Nasal cavity respiratory epithelium epithelial cell of viscerocranial mucosa (primary cell): ENCODE results near the gene TNXB. TPM values are rescaled to one million over a fixed set of nuclear protein-coding genes. Genes with fewer than 3 reads are reported as not detected.

ENCODE experiments used
- total RNA-seq: library from RNA; depleted of rRNA; stranded (reverse); fragments of >200 nt; gene quantifications from 2 replicates; pipeline ENCODE4 v1.2.3, GENCODE V29; 2014

TNXB gene, protein sequence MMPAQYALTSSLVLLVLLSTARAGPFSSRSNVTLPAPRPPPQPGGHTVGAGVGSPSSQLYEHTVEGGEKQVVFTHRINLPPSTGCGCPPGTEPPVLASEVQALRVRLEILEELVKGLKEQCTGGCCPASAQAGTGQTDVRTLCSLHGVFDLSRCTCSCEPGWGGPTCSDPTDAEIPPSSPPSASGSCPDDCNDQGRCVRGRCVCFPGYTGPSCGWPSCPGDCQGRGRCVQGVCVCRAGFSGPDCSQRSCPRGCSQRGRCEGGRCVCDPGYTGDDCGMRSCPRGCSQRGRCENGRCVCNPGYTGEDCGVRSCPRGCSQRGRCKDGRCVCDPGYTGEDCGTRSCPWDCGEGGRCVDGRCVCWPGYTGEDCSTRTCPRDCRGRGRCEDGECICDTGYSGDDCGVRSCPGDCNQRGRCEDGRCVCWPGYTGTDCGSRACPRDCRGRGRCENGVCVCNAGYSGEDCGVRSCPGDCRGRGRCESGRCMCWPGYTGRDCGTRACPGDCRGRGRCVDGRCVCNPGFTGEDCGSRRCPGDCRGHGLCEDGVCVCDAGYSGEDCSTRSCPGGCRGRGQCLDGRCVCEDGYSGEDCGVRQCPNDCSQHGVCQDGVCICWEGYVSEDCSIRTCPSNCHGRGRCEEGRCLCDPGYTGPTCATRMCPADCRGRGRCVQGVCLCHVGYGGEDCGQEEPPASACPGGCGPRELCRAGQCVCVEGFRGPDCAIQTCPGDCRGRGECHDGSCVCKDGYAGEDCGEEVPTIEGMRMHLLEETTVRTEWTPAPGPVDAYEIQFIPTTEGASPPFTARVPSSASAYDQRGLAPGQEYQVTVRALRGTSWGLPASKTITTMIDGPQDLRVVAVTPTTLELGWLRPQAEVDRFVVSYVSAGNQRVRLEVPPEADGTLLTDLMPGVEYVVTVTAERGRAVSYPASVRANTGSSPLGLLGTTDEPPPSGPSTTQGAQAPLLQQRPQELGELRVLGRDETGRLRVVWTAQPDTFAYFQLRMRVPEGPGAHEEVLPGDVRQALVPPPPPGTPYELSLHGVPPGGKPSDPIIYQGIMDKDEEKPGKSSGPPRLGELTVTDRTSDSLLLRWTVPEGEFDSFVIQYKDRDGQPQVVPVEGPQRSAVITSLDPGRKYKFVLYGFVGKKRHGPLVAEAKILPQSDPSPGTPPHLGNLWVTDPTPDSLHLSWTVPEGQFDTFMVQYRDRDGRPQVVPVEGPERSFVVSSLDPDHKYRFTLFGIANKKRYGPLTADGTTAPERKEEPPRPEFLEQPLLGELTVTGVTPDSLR (N-terminal part only)
- total RNA-seq: 1.0 and 2.1 TPM in 2 replicates

DNA sequence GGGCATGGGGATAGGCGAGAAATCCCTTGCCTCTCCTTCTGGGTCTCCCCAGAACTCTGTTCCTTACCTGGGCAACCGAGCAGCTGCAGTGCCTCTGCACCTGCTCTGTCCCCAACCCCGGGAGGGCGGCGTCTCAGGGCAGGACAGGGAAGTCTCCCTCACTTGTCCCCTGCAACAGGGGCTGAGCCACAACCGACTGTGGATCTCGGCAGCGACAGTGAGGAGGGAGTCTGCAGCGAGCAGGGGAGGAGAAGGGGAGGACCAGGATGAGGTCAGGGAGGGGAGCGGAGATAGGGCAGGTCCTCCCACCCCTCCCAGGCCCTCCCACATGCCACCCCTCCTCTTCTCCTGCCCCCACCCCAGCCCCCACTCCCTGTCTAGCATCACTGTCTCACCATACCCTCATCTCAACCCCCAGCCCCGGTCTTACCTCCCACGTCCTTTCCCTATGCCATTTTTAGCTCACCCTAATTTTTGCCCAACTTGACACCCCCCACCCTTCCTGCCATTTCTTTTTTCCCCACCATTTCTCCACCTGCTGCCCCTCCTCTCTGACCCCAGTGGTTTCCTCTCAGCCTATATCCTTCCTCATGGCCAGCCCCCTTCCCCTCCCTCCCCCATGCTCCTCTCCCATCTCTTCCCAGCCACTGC, at the start of gene TNXB:
Gene TNXB (minus strand): TSS at position 225 of the 651 bp plus-strand sequence. CDS start 11,140 bp downstream, outside the sequence.

DNA sequence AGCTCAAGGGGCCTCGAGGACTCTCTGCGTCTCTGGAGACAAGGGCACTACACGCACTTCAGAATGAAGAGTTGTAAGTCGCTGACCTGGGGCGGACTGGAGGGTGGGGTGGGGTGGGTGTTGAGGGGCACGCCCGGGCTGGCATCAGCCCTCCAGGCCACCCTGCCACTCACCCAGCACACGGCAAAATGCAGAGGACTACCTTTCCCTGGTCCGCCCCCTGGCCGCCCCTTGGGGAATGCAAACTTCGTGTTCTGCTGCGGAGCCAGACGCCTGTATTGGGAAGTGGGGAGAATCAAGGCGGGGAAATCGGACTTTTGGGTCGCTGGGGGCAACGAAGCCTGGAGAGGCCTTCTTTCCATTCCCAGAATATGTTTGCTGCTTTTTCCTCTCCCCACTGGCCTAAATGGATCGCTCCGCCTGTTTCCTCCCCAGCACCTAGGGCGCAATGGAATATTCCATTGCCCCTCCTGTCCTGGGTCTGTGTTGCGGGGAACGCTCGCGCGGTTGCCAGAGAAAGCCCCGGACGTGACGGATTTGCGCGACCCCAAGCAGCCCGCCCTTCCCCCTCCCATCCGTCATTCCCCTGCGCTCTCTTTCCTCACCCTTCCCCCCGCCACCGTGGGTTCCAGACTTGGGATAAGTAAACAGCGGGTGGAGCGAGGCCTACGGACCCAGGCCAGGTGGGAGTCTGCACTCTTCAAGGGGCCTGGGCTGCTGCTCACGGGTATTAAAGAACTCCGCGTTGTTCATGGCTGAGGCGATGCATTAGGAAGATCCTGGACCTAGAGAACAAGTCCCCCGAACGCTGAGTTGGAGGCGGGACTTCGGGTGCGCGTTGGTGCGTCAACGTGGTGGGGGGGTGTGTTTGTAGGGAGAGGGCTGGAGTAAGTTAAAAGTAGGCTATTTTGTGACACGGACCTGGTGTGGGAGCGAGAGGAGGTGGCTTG, 44.7 kb upstream of the TNXB start, which contains the start of gene PPT2:
Gene PPT2 (plus strand): TSS at position 578 of the 950 bp plus-strand sequence. CDS start 454 bp downstream, outside the sequence.

DNA sequence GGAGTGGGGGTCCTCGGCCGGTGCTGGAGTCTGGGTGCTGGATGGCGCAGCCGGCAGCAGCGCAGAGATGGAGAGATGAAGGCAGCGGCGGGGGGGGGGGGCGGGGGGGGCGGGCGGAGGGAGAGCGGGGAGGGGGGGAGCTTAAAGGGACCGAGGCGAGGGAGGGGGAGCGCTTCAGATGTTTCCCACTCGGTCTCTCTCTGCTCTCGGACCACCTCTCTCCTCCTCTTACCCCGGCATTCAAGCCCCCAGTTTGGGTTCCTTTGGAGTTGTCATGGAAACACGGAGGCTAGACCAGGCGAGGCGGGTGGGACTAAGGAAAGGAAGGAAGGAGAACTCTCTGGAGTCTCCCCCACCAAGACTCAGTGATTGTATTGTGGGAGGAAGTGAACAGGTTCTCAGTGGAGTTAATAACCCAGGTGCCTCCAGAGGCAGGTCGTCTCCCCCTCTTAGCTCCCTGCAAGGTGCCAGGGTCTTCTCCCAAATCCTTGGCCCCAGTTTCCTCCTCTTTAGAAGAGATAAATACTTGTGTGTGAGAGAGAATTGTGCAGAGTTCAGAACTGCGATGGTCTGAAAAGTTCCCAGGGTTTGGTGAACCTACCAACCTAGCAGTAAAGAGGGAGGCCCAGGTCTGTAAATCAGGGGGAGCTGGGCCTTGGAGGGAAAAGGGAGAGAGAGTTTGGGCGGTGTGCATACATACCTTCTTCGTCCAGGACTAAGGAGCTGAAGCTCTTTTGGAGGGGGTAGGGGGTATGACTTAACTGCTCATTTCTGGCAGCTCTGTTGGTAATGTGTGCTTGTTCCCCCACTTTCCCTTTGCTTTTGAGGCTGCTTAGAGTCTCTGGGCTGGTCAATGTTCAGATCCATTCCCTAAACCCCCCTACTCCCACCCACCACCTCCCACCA, 43.0 kb upstream of the TNXB start, which contains the start of gene PRRT1:
Gene PRRT1 (minus strand): TSS at position 77 of the 906 bp plus-strand sequence. CDS start 112 bp downstream, outside the sequence.

DNA sequence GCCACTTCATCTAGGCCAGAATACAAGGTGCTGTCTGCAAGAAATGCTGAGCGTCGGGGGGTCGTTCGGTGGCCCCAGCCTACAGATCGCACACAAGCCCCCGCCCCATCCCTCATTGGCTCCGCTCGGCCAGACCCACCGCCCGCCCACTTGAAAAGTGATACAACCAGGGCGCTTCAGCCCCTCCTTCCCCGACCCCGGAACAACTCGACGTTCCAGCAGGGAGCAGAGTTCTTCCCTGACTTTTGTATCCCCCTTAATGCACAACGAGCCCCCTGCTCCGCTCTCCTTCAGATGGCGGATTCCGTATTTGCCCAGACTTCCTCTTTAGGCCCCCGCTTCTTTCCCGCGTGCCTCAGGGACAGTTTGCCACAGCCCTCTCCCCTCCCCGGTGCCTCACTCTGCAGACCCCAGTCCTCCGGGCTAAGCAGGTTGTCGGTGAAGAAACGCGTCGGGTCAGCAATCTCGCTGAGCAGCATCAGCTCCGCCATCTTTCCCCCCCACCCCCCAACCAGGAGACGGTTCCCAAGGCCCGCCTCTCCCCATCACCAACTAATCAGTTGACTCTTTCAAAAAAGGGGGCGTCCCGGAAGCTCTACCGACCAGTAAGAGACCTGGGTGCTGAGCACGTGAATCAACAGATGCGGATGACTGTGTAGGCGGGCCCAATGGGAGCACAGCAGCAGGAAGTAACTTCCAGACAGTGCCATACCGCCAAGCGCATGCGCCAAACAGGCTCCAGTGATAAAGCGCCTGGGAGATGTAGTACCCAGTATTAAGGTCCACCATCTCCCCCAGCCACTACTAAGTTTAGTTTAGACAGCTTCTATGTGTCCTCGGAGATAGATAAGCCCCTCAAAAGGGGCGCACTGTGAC, 18.8 kb upstream of the TNXB start, which contains the start of gene ATF6B:
Gene ATF6B (minus strand): TSS at position 530 of the 876 bp plus-strand sequence. CDS start 39 bp downstream, at position 491.

DNA sequence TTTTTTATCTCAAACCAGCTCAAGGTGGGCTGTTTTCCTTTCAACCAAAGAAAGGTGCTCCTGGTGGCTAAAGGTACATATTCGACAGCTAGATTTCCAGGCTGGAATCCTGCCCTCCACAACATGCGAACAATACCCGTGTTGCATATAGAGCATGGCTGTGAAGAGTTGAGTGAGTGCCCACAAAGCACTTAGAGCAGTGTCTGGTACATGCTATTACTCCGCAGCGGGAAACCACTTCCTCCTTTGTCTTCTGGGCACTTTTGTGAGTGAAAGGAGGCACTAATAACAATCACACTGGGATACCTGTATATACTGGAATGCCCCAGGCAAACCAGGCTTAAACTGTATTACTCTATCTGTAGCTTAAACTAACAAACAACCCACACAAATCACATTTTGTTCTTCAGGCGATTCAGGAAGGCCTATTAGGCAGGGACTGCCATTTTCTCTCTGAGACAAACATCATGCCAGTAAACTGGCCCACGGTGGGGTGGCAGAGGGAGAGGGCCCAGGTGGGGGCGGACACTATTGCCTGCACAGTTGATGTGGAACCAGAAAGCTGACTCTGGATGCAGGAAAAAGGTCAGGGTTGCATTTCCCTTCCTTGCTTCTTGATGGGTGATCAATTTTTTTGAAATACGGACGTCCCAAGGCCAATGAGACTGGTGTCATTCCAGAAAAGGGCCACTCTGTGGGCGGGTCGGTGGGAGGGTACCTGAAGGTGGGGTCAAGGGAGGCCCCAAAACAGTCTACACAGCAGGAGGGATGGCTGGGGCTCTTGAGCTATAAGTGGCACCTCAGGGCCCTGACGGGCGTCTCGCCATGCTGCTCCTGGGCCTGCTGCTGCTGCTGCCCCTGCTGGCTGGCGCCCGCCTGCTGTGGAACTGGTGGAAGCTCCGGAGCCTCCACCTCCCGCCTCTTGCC, 71.3 kb downstream of the TNXB start, which contains the start of gene CYP21A2:
Gene CYP21A2 (plus strand): TSS at position 818 of the 927 bp plus-strand sequence. CDS start 8 bp downstream, at position 826.

DNA sequence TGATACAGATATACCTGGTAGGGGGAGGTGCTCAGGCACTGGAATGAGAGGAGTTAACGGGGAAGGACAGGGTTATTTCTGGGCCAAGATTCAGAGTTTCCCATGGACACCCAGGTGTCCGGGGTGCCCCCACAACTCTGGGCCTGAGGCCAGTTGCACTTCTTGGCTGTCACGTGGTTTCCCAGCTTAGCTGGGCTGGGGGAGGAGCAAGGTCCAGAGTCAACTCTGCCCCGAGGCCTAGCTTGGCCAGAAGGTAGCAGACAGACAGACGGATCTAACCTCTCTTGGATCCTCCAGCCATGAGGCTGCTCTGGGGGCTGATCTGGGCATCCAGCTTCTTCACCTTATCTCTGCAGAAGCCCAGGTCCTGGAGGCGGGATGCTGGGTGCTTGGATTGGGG, 94.6 kb downstream of the TNXB start, which contains the start of gene C4B:
Gene C4B (plus strand): TSS at position 249 of the 400 bp plus-strand sequence. CDS start 51 bp downstream, at position 300.

Other genes with a start within 250 kb of the TNXB start
- gene NEU1, start 246.5 kb downstream of the TNXB start, total RNA-seq: 64.1 and 103 TPM in 2 replicates
- 2.1 and 3.1 TPM in 2 replicates for gene SLC44A4, start 230.3 kb downstream of the TNXB start, total RNA-seq
- 13.7 and 47.4 TPM in 2 replicates for gene EHMT2, start 211.6 kb downstream of the TNXB start, total RNA-seq
- 1.4 and 4.1 TPM in 2 replicates for gene ZBTB12, start 207.3 kb downstream of the TNXB start, total RNA-seq
- 0.71 and 1.0 TPM in 2 replicates for gene C2, start 181.6 kb downstream of the TNXB start, total RNA-seq
- 1.7 and 11.2 TPM in 2 replicates for gene CFB, start 163.2 kb downstream of the TNXB start, total RNA-seq
- gene NELFE, start 150.4 kb downstream of the TNXB start, total RNA-seq: 109 and 155 TPM in 2 replicates
- 49.6 and 62.5 TPM in 2 replicates for gene SKIC2, start 150.2 kb downstream of the TNXB start, total RNA-seq
- 10.0 and 10.9 TPM in 2 replicates for gene DXO, start 137.2 kb downstream of the TNXB start, total RNA-seq
- 1.3 and 1.4 TPM in 2 replicates for gene C4A, start 127.3 kb downstream of the TNXB start, total RNA-seq
- 2.1 TPM in 2 replicates for gene C4B, start 94.5 kb downstream of the TNXB start, total RNA-seq
- 0.28 TPM in 1 of 2 replicates, not detected in the other for gene CYP21A2, start 70.9 kb downstream of the TNXB start, total RNA-seq
- 11.6 and 20.2 TPM in 2 replicates for gene ATF6B, start 18.9 kb upstream of the TNXB start, total RNA-seq
- 3.7 and 5.5 TPM in 2 replicates for gene FKBPL, start 20.9 kb upstream of the TNXB start, total RNA-seq
- not detected in 2 replicates for gene PRRT1, start 42.6 kb upstream of the TNXB start, total RNA-seq
- gene PPT2, start 44.8 kb upstream of the TNXB start, total RNA-seq: 6.8 and 8.5 TPM in 2 replicates
- gene EGFL8, start 55.3 kb upstream of the TNXB start, total RNA-seq: 0.34 and 1.3 TPM in 2 replicates
- 7.5 and 19.6 TPM in 2 replicates for gene AGPAT1, start 66.7 kb upstream of the TNXB start, total RNA-seq
- 14.6 and 29.7 TPM in 2 replicates for gene RNF5, start 69.1 kb upstream of the TNXB start, total RNA-seq
- gene AGER, start 74.9 kb upstream of the TNXB start, total RNA-seq: 0.14 and 0.34 TPM in 2 replicates
- 25.3 and 39.5 TPM in 2 replicates for gene PBX2, start 80.9 kb upstream of the TNXB start, total RNA-seq
- 0.71 and 1.0 TPM in 2 replicates for gene GPSM3, start 83.3 kb upstream of the TNXB start, total RNA-seq
- 0.28 and 0.34 TPM in 2 replicates for gene NOTCH4, start 114.7 kb upstream of the TNXB start, total RNA-seq